Uterus (tissue), 4 donors: ENCODE data around the gene ELOVL1. TPM values are rescaled to one million over a fixed set of nuclear protein-coding genes. Genes with fewer than 3 reads are reported as not detected.

Experiments
- DNase-seq, 2 donors: peaks; one replicate each; pipeline ENCODE4 v3.0.0-alpha.2; 2019 to 2020
- H3K27ac ChIP-seq, 2 donors: fragments of 200-600 bp; sonication (generic); 1 replicate in 1 of 2; 2 replicates in 1 of 2; pipeline ENCODE4 v1.5.1; 2016 to 2018
- H3K27me3 ChIP-seq, 2 donors: fragments of 200-600 bp; sonication (generic); one replicate each; pipeline ENCODE4 v1.5.1; 2018 to 2019; ENCODE audit warnings: control low read depth in 1 of 2
- H3K36me3 ChIP-seq, 2 donors: fragments of 200-600 bp; sonication (generic); one replicate each; pipeline ENCODE4 v1.5.1; 2019; ENCODE audit warnings: control low read depth in 1 of 2
- H3K4me1 ChIP-seq, 2 donors: fragments of 200-600 bp; sonication (generic); one replicate each; pipeline ENCODE4 v1.5.1; 2018 to 2019; ENCODE audit warnings: control low read depth in 1 of 2
- H3K4me3 ChIP-seq, 2 donors: fragments of 200-600 bp; sonication (generic); 1 replicate in 1 of 2; 2 replicates in 1 of 2; pipeline ENCODE4 v1.5.1; 2018 to 2019; ENCODE audit warnings: mild to moderate bottlenecking in 1 of 2
- H3K9me3 ChIP-seq, 2 donors: fragments of 200-600 bp; sonication (generic); one replicate each; pipeline ENCODE4 v1.5.1; 2019; ENCODE audit warnings: control low read depth in 1 of 2
- POLR2A ChIP-seq, 2 donors: fragments of 450-650 bp; IDR thresholded peaks; one replicate each; pipeline ENCODE4 v1.6.1; 2016; ENCODE audit warnings: antibody characterized with exemption in 2 of 2, mild to moderate bottlenecking in 1 of 2, moderate library complexity in 1 of 2
- intact Hi-C: fragments of 100-400 bp; cut with DNase I; formaldehyde crosslinking; loops from one replicate; pipeline ENCODE4 v1.15.1; 2023; ENCODE audit warnings: low total_unique reads
- total RNA-seq, 4 donors: library from RNA; depleted of rRNA in 3 of 4; stranded (reverse); fragments of >200 nt in 3 of 4; gene quantifications; one replicate each; pipeline versions ENCODE4 v1.1.0 to v1.2.4, GENCODE V29; 2014 to 2023
- TF ChIP-seq, protein P1 (sequence below), 4 experiments: fragments of 200-600 bp in 2 of 4; fragments of 450-650 bp in 2 of 4; sonication (generic) in 2 of 4; IDR thresholded peaks; one replicate each; pipeline ENCODE4 v1.5.1; 2016 to 2019; ENCODE audit warnings: antibody characterized with exemption in 4 of 4, mild to moderate bottlenecking in 2 of 4, moderate library complexity in 1 of 4
- donor health status: DM: yes; HTN: yes; CAD: no.

ELOVL1 gene
- total RNA-seq, 4 donors from 2014 or later: 7.9 to 62.8 (median 34.9) TPM

DNA sequence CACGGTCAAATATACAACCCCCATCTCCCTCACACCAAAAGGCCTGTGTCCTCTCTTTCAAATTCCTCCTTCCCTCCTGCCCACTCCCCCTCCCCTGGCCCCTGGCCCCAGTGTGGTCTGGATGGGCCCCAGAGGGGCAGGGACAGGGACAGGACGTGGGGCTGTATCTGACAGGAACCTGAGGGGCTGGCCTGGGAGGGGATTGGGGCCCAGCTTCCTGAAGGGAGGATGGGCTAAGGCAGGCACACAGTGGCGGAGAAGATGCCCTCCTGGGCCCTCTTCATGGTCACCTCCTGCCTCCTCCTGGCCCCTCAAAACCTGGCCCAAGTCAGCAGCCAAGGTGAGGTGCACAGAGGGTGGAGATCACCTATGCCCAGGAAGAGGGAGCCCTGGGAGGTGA lies 30.2 kb downstream of the ELOVL1 start, which contains the start of gene MPL:
Gene MPL (plus strand): TSS at position 231 of the 400 bp plus-strand sequence. CDS start 31 bp downstream, at position 262.
- Histone ChIP-seq H3K9me3 (no peaks in the 10 kb centered on the region), H3K27ac (no peak within 1 kb of the TSS), H3K4me1 (no peaks in the 10 kb centered on the region), H3K27me3 (no peaks in the 10 kb centered on the region), H3K4me3 (no peak within 1 kb of the TSS), H3K36me3 (no peaks in the 10 kb centered on the region)
- intact Hi-C loops: no loop called here
- no peak for DNase-seq
- no peak for TF ChIP-seq POLR2A (IDR thresholded peaks at IDR 0.05)
- TF ChIP-seq, protein P1, sequence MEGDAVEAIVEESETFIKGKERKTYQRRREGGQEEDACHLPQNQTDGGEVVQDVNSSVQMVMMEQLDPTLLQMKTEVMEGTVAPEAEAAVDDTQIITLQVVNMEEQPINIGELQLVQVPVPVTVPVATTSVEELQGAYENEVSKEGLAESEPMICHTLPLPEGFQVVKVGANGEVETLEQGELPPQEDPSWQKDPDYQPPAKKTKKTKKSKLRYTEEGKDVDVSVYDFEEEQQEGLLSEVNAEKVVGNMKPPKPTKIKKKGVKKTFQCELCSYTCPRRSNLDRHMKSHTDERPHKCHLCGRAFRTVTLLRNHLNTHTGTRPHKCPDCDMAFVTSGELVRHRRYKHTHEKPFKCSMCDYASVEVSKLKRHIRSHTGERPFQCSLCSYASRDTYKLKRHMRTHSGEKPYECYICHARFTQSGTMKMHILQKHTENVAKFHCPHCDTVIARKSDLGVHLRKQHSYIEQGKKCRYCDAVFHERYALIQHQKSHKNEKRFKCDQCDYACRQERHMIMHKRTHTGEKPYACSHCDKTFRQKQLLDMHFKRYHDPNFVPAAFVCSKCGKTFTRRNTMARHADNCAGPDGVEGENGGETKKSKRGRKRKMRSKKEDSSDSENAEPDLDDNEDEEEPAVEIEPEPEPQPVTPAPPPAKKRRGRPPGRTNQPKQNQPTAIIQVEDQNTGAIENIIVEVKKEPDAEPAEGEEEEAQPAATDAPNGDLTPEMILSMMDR (IDR thresholded peaks at IDR 0.05): no peak

DNA sequence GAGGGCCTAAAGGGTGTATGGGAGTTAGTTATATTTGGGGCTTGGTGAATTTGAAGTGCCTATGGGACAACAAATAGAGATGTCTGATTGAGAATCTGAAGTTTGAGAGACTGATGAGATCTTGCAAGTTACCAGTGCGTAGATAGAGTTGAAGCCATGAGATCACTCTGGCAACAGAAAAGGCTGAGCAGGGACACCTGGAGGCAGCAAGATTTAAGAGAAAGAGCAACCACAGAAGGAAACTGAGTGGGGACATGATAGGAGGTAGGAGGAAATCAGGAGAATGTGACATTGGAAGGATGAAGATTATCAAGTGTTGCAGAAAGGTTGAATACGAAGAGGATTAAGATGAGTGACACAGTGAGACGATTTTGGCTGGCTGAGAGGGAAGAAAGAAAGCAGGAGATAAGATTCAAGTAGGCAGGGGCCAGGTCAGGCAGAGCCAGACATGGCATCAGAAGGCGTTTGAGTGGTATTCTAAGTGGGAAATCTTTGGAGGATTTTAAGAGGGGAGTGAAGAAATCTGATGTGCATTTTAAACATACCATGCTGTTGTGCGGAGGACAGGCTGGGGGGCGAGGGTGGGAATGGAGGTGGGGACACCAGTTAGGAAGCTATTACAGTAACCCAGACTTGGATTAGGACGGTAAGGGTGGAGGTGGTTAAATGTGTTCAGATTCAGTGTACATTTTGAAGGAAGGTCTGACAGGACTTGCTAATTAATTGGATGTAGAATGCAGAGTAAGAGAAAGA lies 33.2 kb downstream of the ELOVL1 start:
- Histone ChIP-seq H3K9me3 (no peaks in the 10 kb centered on the region), H3K36me3 (no peaks in the 10 kb centered on the region), H3K27ac (no peak overlapping the region), H3K27me3 (no peaks in the 10 kb centered on the region), H3K4me3 (no peak overlapping the region), H3K4me1 (no peaks in the 10 kb centered on the region)
- TF ChIP-seq, protein P1 (IDR thresholded peaks at IDR 0.05): no peak
- TF ChIP-seq POLR2A (IDR thresholded peaks at IDR 0.05): no peak
- DNase-seq: no peak
- intact Hi-C loops: no loop called here

DNA sequence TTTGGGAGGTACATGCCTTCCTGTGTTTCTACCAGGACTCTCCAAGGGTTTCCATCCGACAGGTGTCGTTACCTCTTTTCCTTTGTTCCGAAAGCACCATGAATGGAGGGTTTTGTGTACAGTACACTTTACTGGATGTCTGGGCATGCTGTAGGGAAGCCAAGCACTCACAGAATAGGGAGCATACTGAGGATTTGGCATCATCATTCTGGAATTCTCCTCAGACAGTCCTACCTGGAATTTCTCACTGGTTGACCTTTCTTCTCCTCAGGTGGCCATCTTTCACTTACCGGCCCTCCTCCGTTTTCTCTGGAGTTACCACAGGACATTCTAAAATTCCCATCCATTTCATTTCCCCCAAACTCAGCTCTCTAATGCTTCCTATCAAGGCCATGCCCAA lies 36.1 kb downstream of the ELOVL1 start:
- no peaks in the 10 kb centered on the region for H3K27me3 ChIP-seq
- no peaks in the 10 kb centered on the region for H3K9me3 ChIP-seq
- DNase-seq: no peak
- TF ChIP-seq, protein P1 (IDR thresholded peaks at IDR 0.05): no peak
- TF ChIP-seq POLR2A (IDR thresholded peaks at IDR 0.05): no peak
- no peak overlapping the region for H3K4me3 ChIP-seq
- H3K4me1 ChIP-seq: no peaks in the 10 kb centered on the region
- H3K36me3 ChIP-seq: no peaks in the 10 kb centered on the region
- H3K27ac ChIP-seq: no peak overlapping the region
- intact Hi-C loops: no loop called here

DNA sequence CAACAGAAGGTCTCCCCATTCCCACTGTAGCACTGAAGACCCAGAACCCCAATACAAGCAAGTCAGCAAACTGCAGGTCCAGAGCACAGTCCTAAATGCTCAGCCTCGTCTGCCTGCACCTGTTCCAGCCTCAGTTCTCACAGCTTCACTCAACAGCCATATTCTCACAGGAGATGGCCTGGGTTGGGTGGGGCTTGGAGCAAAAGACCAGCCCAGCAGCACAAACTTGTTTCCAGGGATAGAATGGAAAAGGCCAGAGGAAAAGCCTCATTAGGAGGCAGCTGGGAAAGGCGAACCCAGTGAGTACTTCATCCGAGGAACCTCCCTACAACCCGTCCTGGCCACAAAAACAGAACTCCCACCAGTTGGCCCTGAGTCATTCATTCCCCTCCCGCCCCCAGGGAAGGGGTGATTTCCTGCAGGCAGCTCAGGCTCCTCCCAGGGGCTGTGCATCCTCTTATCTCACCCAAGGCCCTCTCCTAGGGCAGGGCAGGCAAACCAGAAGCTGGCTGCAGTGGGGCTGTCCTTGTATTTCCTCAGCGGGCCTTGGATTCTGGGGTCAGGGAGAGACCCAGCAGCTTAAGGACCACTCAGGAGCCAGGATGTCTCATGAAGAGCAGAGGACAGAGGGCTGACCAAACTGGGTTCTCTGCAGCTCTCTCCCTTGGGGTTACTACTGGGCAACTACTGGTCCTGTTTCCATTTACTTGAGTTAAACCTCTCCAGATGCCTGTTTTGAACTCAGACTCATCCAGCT lies 37.6 kb downstream of the ELOVL1 start:
- Histone ChIP-seq H3K4me3 (no peak overlapping the region), H3K4me1 (no peaks in the 10 kb centered on the region), H3K27ac (peak overlapping the region; percentile 10 to 49), H3K27me3 (no peaks in the 10 kb centered on the region), H3K36me3 (no peaks in the 10 kb centered on the region), H3K9me3 (no peaks in the 10 kb centered on the region)
- intact Hi-C loops: no loop called here
- peak; percentile 42 to 51 for DNase-seq
- TF ChIP-seq, protein P1 (IDR thresholded peaks at IDR 0.05): no peak
- no peak for TF ChIP-seq POLR2A (IDR thresholded peaks at IDR 0.05)
